ENCODE measurements around the gene FAM210A.

The FAM210A gene

GRCh38 chr18:13649397-13650390 is 76.7 kb downstream of the FAM210A start:
- H3K36me3 ChIP-seq (ENCODE audit: control insufficient read depth, insufficient read depth, low read length): no peaks in the 10 kb centered on the region; the same call in 1 of the 2 replicates
- TF ChIP-seq, protein P1, sequence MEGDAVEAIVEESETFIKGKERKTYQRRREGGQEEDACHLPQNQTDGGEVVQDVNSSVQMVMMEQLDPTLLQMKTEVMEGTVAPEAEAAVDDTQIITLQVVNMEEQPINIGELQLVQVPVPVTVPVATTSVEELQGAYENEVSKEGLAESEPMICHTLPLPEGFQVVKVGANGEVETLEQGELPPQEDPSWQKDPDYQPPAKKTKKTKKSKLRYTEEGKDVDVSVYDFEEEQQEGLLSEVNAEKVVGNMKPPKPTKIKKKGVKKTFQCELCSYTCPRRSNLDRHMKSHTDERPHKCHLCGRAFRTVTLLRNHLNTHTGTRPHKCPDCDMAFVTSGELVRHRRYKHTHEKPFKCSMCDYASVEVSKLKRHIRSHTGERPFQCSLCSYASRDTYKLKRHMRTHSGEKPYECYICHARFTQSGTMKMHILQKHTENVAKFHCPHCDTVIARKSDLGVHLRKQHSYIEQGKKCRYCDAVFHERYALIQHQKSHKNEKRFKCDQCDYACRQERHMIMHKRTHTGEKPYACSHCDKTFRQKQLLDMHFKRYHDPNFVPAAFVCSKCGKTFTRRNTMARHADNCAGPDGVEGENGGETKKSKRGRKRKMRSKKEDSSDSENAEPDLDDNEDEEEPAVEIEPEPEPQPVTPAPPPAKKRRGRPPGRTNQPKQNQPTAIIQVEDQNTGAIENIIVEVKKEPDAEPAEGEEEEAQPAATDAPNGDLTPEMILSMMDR (IDR thresholded peaks at IDR 0.05; ENCODE audit: insufficient read depth, low read length, poor library complexity, severe bottlenecking): no peak
- H3K27me3 ChIP-seq (replicated peaks; ENCODE audit: control insufficient read depth, insufficient read depth, low read length): no peaks in the 10 kb centered on the region
- DNase-seq (ENCODE audit: extremely low read depth, insufficient read length): no peak
- H3K4me3 ChIP-seq (replicated peaks; ENCODE audit: low read depth, low read length): no peak overlapping the region

GRCh38 chr18:13647761-13648160 is 78.6 kb downstream of the FAM210A start:
- Histone ChIP-seq H3K4me3 (replicated peaks; ENCODE audit: low read depth, low read length) (no peak overlapping the region), H3K27me3 (replicated peaks; ENCODE audit: control insufficient read depth, insufficient read depth, low read length) (no peaks in the 10 kb centered on the region), H3K36me3 (ENCODE audit: control insufficient read depth, insufficient read depth, low read length) (no peaks in the 10 kb centered on the region; the same call in 1 of the 2 replicates)
- DNase-seq (ENCODE audit: extremely low read depth, insufficient read length): no peak
- TF ChIP-seq, protein P1 (IDR thresholded peaks at IDR 0.05; ENCODE audit: insufficient read depth, low read length, poor library complexity, severe bottlenecking): no peak

DNA sequence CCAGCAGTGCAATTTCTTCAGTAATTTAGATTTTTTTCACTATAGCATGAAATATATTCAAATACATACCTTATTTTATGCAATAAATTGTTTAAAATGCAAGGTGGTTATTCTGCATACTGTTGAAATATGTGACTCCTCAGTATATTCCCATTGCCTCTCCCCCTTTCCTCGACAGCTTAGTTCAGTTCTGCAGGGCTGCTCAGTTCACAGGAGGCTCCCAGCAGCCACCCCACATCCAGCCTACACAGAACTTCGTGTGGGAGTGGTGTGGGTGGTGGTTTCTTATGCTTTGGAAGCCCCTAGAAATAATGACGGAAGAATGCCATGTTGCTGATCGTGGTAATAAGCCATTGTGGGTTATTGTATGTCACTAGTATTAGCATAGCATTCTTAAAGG is 79.7 kb downstream of the FAM210A start:
- no peaks in the 10 kb centered on the region; the same call in 1 of the 2 replicates for H3K36me3 ChIP-seq (ENCODE audit: control insufficient read depth, insufficient read depth, low read length)
- TF ChIP-seq, protein P1 (IDR thresholded peaks at IDR 0.05; ENCODE audit: insufficient read depth, low read length, poor library complexity, severe bottlenecking): no peak
- DNase-seq (ENCODE audit: extremely low read depth, insufficient read length): no peak

GRCh38 chr18:13645093-13645492 is 81.3 kb downstream of the FAM210A start:
- no peaks in the 10 kb centered on the region for H3K27me3 ChIP-seq (replicated peaks; ENCODE audit: control insufficient read depth, insufficient read depth, low read length)

More for the DNA sequence above, 79.7 kb downstream of the FAM210A start:
- Histone ChIP-seq H3K4me3 (replicated peaks; ENCODE audit: low read depth, low read length) (no peak overlapping the region), H3K27me3 (replicated peaks; ENCODE audit: control insufficient read depth, insufficient read depth, low read length) (no peaks in the 10 kb centered on the region)

GRCh38 chr18:13643261-13643751 is 83.1 kb downstream of the FAM210A start:
- H3K36me3 ChIP-seq (ENCODE audit: control insufficient read depth, insufficient read depth, low read length): no peaks in the 10 kb centered on the region; the same call in 1 of the 2 replicates
- TF ChIP-seq, protein P1 (IDR thresholded peaks at IDR 0.05; ENCODE audit: insufficient read depth, low read length, poor library complexity, severe bottlenecking): no peak

More at GRCh38 chr18:13645093-13645492, 81.3 kb downstream of the FAM210A start:
- TF ChIP-seq, protein P1 (IDR thresholded peaks at IDR 0.05; ENCODE audit: insufficient read depth, low read length, poor library complexity, severe bottlenecking): no peak
- DNase-seq (ENCODE audit: extremely low read depth, insufficient read length): no peak
- no peaks in the 10 kb centered on the region; the same call in 1 of the 2 replicates for H3K36me3 ChIP-seq (ENCODE audit: control insufficient read depth, insufficient read depth, low read length)
- H3K4me3 ChIP-seq (replicated peaks; ENCODE audit: low read depth, low read length): no peak overlapping the region

More at GRCh38 chr18:13643261-13643751, 83.1 kb downstream of the FAM210A start:
- H3K4me3 ChIP-seq (replicated peaks; ENCODE audit: low read depth, low read length): no peak overlapping the region
- no peaks in the 10 kb centered on the region for H3K27me3 ChIP-seq (replicated peaks; ENCODE audit: control insufficient read depth, insufficient read depth, low read length)
- no peak for DNase-seq (ENCODE audit: extremely low read depth, insufficient read length)

Data from GM06990 (cell line).